K562 (cell line): ENCODE measurements around the gene GLMN. TPM values are rescaled to one million over a fixed set of nuclear protein-coding genes. Genes with fewer than 3 reads are reported as not detected.

Source experiments
- ATAC-seq: fragments of 200-7000 bp; cut with Tn5 transposase; 3 replicates; pipeline ENCODE4 v1.9.1; 2020; ENCODE audit warnings: moderate library complexity
- BruUV-seq: library from RNA; stranded (reverse); fragments of 400-500 nt; replicated peaks from 2 replicates; lab custom pipeline; 2021; lab: Mats Ljungman, UMichigan
- CTCF ChIA-PET: fragments of 300-600 bp; formaldehyde crosslinking; extraction: SDS; loops from one replicate; lab custom pipeline; 2021; ENCODE audit warnings: low intra/inter-chr PET ratio; lab: Yijun Ruan, JAX
- POLR2A ChIA-PET: fragments of 300-600, 350-650 bp; sonication (Branson Sonifier 250); formaldehyde crosslinking; extraction: SDS; loops from one replicate; lab custom pipeline; 2021; ENCODE audit warnings: antibody characterized with exemption, inconsistent platforms; lab: Yijun Ruan, JAX
- DNase-seq, 4 experiments: peaks; one replicate each; pipeline versions ENCODE4 v3.0.0 to v3.0.0-alpha.2; 2011 to 2018; ENCODE audit warnings: low spot score in 3 of 4, mixed read lengths in 3 of 4; ENCODE audit errors: extremely low read depth in 1 of 4
- FAIRE-seq: peaks from 2 replicates; lab custom pipeline; 2011; peaks lifted over from hg19 to GRCh38; lab: Jason Lieb, UNC
- H2AFZ ChIP-seq: 2 replicates; pipeline ENCODE4 v1.6.0; 2011; ENCODE audit warnings: low read depth, low read length, control low read depth, inconsistent platforms
- H3K27ac ChIP-seq: fragments of 200-600 bp; 3 replicates; pipeline ENCODE4 v1.8.0; 2011; ENCODE audit warnings: low read depth, mild to moderate bottlenecking, control low read depth, inconsistent platforms, low read length, moderate library complexity, mixed read lengths; ENCODE audit errors: extremely low read depth
- H3K27me3 ChIP-seq, 2 experiments: fragments of 300-600 bp in 1 of 2; 2 replicates in 1 of 2; 3 replicates in 1 of 2; pipeline versions ENCODE4 v1.6.0 to v1.8.0; 2011; ENCODE audit warnings: inconsistent platforms in 2 of 2, low read length in 2 of 2, mild to moderate bottlenecking in 1 of 2, mixed read lengths in 1 of 2, moderate library complexity in 1 of 2; ENCODE audit not compliant: control insufficient read depth in 2 of 2, insufficient read depth in 2 of 2
- H3K36me3 ChIP-seq: fragments of 300-600 bp; 3 replicates; pipeline ENCODE4 v1.8.0; 2011; ENCODE audit warnings: mild to moderate bottlenecking, low read length, inconsistent platforms; ENCODE audit not compliant: control insufficient read depth, insufficient read depth
- H3K4me1 ChIP-seq, 2 experiments: fragments of 200-600 bp in 1 of 2; replicated peaks in 1 of 2; 2 replicates in 1 of 2; 3 replicates in 1 of 2; pipeline versions ENCODE4 v1.5.1 to v1.8.0; 2011; ENCODE audit warnings: inconsistent platforms in 2 of 2, low read length in 2 of 2, mild to moderate bottlenecking in 1 of 2, mixed read lengths in 1 of 2, moderate library complexity in 1 of 2; ENCODE audit not compliant: control insufficient read depth in 2 of 2, insufficient read depth in 2 of 2
- H3K4me2 ChIP-seq: 2 replicates; pipeline ENCODE4 v1.6.1; 2011; ENCODE audit warnings: low read length, control low read depth, inconsistent platforms, mixed read lengths; ENCODE audit not compliant: insufficient read depth
- H3K4me3 ChIP-seq: fragments of 200-600 bp; sonication (generic), shearing (Covaris generic); 2 replicates; pipeline ENCODE4 v1.5.1; 2016; ENCODE audit warnings: control low read depth, inconsistent platforms
- H3K79me2 ChIP-seq: fragments of 200-600 bp; 3 replicates; pipeline ENCODE4 v1.8.0; 2011; ENCODE audit warnings: low read length, inconsistent platforms; ENCODE audit not compliant: control insufficient read depth, insufficient read depth
- H3K9ac ChIP-seq, 2 experiments: 2 replicates each; pipeline versions ENCODE4 v1.6.0 to v1.6.1; 2011; ENCODE audit warnings: low read depth in 2 of 2, low read length in 2 of 2, control low read depth in 1 of 2, inconsistent platforms in 1 of 2, mild to moderate bottlenecking in 1 of 2, mixed read lengths in 1 of 2; ENCODE audit not compliant: insufficient read depth in 1 of 2
- H3K9me1 ChIP-seq: one replicate; pipeline ENCODE4 v1.6.0; 2011; ENCODE audit warnings: inconsistent platforms, mild to moderate bottlenecking, low read length, moderate library complexity; ENCODE audit not compliant: control insufficient read depth, insufficient read depth
- H3K9me3 ChIP-seq: replicated peaks from 2 replicates; pipeline ENCODE4 v1.5.1; 2011; ENCODE audit warnings: low read depth, low read length, inconsistent platforms; ENCODE audit not compliant: control insufficient read depth, insufficient read depth
- H4K20me1 ChIP-seq: replicated peaks from 2 replicates; pipeline ENCODE4 v1.6.1; 2011; ENCODE audit warnings: low read length, inconsistent platforms, mixed read lengths; ENCODE audit not compliant: control insufficient read depth, insufficient read depth
- ATF6 ChIP-seq: sonication (generic); formaldehyde crosslinking; IDR thresholded peaks from 2 replicates; pipeline ENCODE4 v1.4.0; 2020; ENCODE audit warnings: mild to moderate bottlenecking, missing genetic modification reagents
- CREB3 ChIP-seq: fragments of 450-650 bp; conservative IDR thresholded peaks from 2 replicates; pipeline ENCODE4 v1.6.1; 2016; ENCODE audit warnings: missing genetic modification characterization, low read depth, mild to moderate bottlenecking, missing compliant biosample characterization, moderate library complexity
- HDAC2 ChIP-seq: fragments of 450-650 bp; IDR thresholded peaks from 2 replicates; pipeline ENCODE4 v1.6.1; 2016; ENCODE audit warnings: mild to moderate bottlenecking
- MAFG ChIP-seq: fragments of 450-650 bp; conservative IDR thresholded peaks from 2 replicates; pipeline ENCODE4 v1.6.1; 2016; ENCODE audit warnings: missing genetic modification characterization, missing compliant biosample characterization
- NCOA1 ChIP-seq: fragments of 450-650 bp; IDR thresholded peaks from 2 replicates; pipeline ENCODE4 v1.6.1; 2016; ENCODE audit warnings: low read depth
- VEZF1 ChIP-seq: fragments of 200-800 bp; sonication (Bioruptor generic); IDR thresholded peaks from 2 replicates; pipeline ENCODE4 v1.6.1; 2017; ENCODE audit warnings: missing genetic modification characterization, missing compliant biosample characterization
- ZNF407 ChIP-seq: fragments of 450-650 bp; IDR thresholded peaks from 2 replicates; pipeline ENCODE4 v1.6.1; 2016; ENCODE audit warnings: low read depth
- WGBS: fragments of 100-300 bp; shearing (Covaris generic); methylation state at CpG from one replicate; pipeline ENCODE4 v1.1.6; 2016; ENCODE audit warnings: low coverage, mixed read lengths; ENCODE audit not compliant: insufficient coverage; ENCODE audit errors: missing lambda C conversion rate; 5-methylcytosine and 5-hydroxymethylcytosine counted together
- in situ Hi-C: fragments of 300-500 bp; cut with MboI; formaldehyde crosslinking; loops from 4 replicates; pipeline ENCODE4 v1.15.0; 2018; ENCODE audit warnings: inconsistent platforms, mixed read lengths
- intact Hi-C: fragments of 100-400 bp; cut with micrococcal nuclease; formaldehyde crosslinking; loops from 2 replicates; pipeline ENCODE4 v1.14.2; 2022
- polyA plus RNA-seq, 8 experiments: library from polyadenylated mRNA; depleted of rRNA in 4 of 8; stranded (reverse) in 5 of 8; unstranded in 3 of 8; fragments of >200 nt; fragmentation: Nextera tagmentation in 2 of 8; fragmentation: Illumina TruSeq in 1 of 8; extraction: Ambion mirVana in 2 of 8; extraction: Trizol in 1 of 8; gene quantifications; 2 replicates each; pipeline versions ENCODE4 v1.2.1 to v1.2.3, GENCODE V29; 2011 to 2014; ENCODE audit warnings: inconsistent platforms in 1 of 8, missing spikeins in 1 of 8
- total RNA-seq, 7 experiments: library from RNA; depleted of rRNA in 6 of 7; stranded (reverse); fragments of >200 nt in 6 of 7; fragmentation: Illumina TruSeq in 2 of 7; extraction: Trizol in 2 of 7; gene quantifications; 2 replicates each; pipeline versions ENCODE4 v1.2.1 to v1.2.3, GENCODE V29; 2011 to 2021; ENCODE audit warnings: low replicate concordance in 1 of 7

GLMN gene
- total and polyA plus RNA-seq, 9 of the 15 experiments (the other 6 are each of a cell fraction or from before 2014, with no cell fraction given), result 13.0 to 24.8 (median 19.0) TPM

- H2AFZ ChIP-seq, result no peak overlapping the region
- FAIRE-seq (peak; percentile 79), DNase-seq (peak; percentile 59 to 85 (median 64)), ATAC-seq (peak; percentile 93)
- H3K36me3 ChIP-seq, result peaks cover 8% of the 10 kb centered on the region; the same call in 2 of the 3 replicates
- no peaks in the 10 kb centered on the region; the same call in 1 of the 2 replicates for H4K20me1 ChIP-seq
- in situ Hi-C loops, result no loop called here
- H3K9me1 ChIP-seq, result no peaks in the 10 kb centered on the region
- H3K79me2 ChIP-seq, result no peaks in the 10 kb centered on the region
- peak overlapping the region in 1 of 2 experiments; percentile 6; a peak in 1 of 4 replicates for H3K9ac ChIP-seq
- intact Hi-C loops, result loop anchor here (10.0 kb wide), 2 partner anchors 127 to 517 kb away; partner anchors contain the start of gene RPL5
- ChIA-PET POLR2A (interaction anchor here (0.6 to 1.4 kb wide), 8 partner anchors 9 to 407 kb away, joined by 3 to 6 read pairs (median 4); partner anchors contain the start of genes GLMN and RPAP2), CTCF (no interaction called here)
- no TSS peak for BruUV-seq
- H3K27ac ChIP-seq, result peak overlapping the region; percentile 44; the same call in 2 of the 3 replicates
- no peak overlapping the region for H3K4me2 ChIP-seq
- no peaks in the 10 kb centered on the region for H3K27me3 ChIP-seq
- no peaks in the 10 kb centered on the region for H3K9me3 ChIP-seq
- H3K4me1 ChIP-seq, result peaks cover 0 to 22% of the 10 kb centered on the region in 2 experiments; a peak in 4 of 5 replicates
- 5% methylated on average over 3 of the region's 3 CpGs for WGBS
- no peak overlapping the region for H3K4me3 ChIP-seq
- no peak for TF ChIP-seq CREB3 (tag)
- TF ChIP-seq VEZF1 (CRISPR knock-in tag), result no peak
- no peak for TF ChIP-seq ATF6 (CRISPR knock-in tag)
- TF ChIP-seq HDAC2, result peak; percentile 62; the same call in 1 of the 2 replicates
- peak; percentile 70 for TF ChIP-seq NCOA1
- 0 out of 2 replicates have a peak, but pooled peaks have one; percentile 7 for TF ChIP-seq MAFG (tag)
- no peak for TF ChIP-seq ZNF407
These were observed 19.2 kb upstream of the GLMN start for GRCh38 chr1:92317836-92318493.
